ENCODE measurements around the gene FADS6. TPM values are rescaled to one million over a fixed set of nuclear protein-coding genes. Genes with fewer than 3 reads are reported as not detected.

The FADS6 gene
- polyA plus RNA-seq, 3 donors: not detected

DNA sequence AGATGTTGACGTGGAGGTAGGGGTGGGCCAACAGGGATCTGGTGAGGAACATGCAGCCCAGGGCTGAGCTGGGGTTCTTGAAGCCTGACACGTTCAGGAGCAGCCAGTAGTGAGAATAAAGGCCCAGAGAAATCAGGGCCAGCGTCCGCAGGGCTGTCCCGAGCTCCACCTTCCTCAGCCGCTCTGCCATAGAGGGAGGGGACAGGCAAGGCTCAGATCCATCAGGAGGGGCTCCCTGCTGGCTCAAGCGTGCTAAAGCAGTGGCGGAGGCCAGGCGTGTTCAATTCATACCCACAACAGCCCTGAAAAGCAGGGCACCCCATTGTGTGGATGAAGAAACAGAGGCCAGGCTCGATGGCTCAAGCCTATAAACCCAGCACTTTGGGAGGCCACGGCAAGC lies 12.4 kb downstream of the FADS6 start:
- no peak overlapping the region for H3K27ac Mint-ChIP-seq
- no peaks in the 10 kb centered on the region for H4K20me1 ChIP-seq (ENCODE audit: insufficient read depth, low read length)
- no peak overlapping the region for H3K4me3 ChIP-seq (replicated peaks in 1 of 3; ENCODE audit: low read depth in 2 of 3, low read length in 3 of 3)

DNA sequence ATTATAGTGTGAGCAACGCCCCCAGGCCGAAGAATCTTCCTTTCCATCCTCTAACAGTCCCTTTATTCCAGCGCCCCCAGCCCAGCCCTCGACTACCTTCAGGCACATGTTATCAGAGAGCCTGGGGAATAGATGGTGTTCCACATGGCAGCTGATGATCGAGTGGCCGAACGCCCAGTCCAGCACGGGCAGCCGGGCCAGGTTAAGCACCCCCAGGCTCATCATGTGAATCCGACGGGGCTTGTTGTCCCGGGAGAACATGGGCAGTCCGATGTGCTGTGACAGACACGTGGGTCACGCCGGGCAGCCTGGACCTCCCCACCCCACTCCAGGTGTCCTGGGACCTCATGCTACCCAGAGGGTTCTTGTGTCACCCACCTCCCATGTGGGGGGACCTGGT lies 14.1 kb downstream of the FADS6 start:
- no peak overlapping the region for H3K4me3 Mint-ChIP-seq
- intact Hi-C loops (cut with micrococcal nuclease): loop anchor here in 1 of 2 donors (10.0 kb wide), 1 partner anchor 785 kb away; the partner anchor contains the start of genes RECQL5 and SAP30BP
- no peak for DNase-seq
- no peaks in the 10 kb centered on the region for H3K36me3 Mint-ChIP-seq
- Histone ChIP-seq H3K4me1 (ENCODE audit: control insufficient read depth in 1 of 2, insufficient read depth in 2 of 2, low read length in 2 of 2) (peaks cover 27 to 29% of the 10 kb centered on the region in 2 donors), H3K9ac (ENCODE audit: insufficient read depth, low read length, poor library complexity, severe bottlenecking) (no peak overlapping the region), H3K27me3 (ENCODE audit: control insufficient read depth in 2 of 2, insufficient read depth in 2 of 2, low read length in 2 of 2) (no peaks in the 10 kb centered on the region), H4K20me1 (ENCODE audit: insufficient read depth, low read length) (no peaks in the 10 kb centered on the region), H3K4me3 (replicated peaks in 1 of 3; ENCODE audit: low read depth in 2 of 3, low read length in 3 of 3) (no peak overlapping the region), H3K79me2 (ENCODE audit: insufficient read depth, low read length) (no peaks in the 10 kb centered on the region), H3K9me3 (replicated peaks in 1 of 2; ENCODE audit: control insufficient read depth in 1 of 2, insufficient read depth in 1 of 2, low read length in 2 of 2) (no peaks in the 10 kb centered on the region), H3K27ac (ENCODE audit: low read depth in 1 of 2, low read length in 2 of 2) (no peak overlapping the region), H2AFZ (ENCODE audit: insufficient read depth, low read depth, low read length, poor library complexity, severe bottlenecking) (no peak overlapping the region), H3K4me2 (replicated peaks; ENCODE audit: extremely low read depth, low read length, poor library complexity, severe bottlenecking) (no peak overlapping the region), H3K36me3 (replicated peaks in 1 of 2; ENCODE audit: control insufficient read depth in 1 of 2, insufficient read depth in 2 of 2, low read length in 2 of 2) (no peaks in the 10 kb centered on the region)
- H3K27me3 Mint-ChIP-seq (ENCODE audit: low read depth in 3 of 3): peaks cover 0 to 10% (median 10%) of the 10 kb centered on the region in 3 donors
- WGBS (ENCODE audit: insufficient coverage): 93% methylated on average over 3 of the region's 16 CpGs
- no peaks in the 10 kb centered on the region for H3K9me3 Mint-ChIP-seq
- TF ChIP-seq, protein P1, sequence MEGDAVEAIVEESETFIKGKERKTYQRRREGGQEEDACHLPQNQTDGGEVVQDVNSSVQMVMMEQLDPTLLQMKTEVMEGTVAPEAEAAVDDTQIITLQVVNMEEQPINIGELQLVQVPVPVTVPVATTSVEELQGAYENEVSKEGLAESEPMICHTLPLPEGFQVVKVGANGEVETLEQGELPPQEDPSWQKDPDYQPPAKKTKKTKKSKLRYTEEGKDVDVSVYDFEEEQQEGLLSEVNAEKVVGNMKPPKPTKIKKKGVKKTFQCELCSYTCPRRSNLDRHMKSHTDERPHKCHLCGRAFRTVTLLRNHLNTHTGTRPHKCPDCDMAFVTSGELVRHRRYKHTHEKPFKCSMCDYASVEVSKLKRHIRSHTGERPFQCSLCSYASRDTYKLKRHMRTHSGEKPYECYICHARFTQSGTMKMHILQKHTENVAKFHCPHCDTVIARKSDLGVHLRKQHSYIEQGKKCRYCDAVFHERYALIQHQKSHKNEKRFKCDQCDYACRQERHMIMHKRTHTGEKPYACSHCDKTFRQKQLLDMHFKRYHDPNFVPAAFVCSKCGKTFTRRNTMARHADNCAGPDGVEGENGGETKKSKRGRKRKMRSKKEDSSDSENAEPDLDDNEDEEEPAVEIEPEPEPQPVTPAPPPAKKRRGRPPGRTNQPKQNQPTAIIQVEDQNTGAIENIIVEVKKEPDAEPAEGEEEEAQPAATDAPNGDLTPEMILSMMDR (IDR thresholded peaks at IDR 0.05): no peak
- H3K27ac Mint-ChIP-seq: no peak overlapping the region
- peaks cover 30% of the 10 kb centered on the region for H3K4me1 Mint-ChIP-seq

More for the DNA sequence above, 12.4 kb downstream of the FADS6 start:
- Histone ChIP-seq H3K4me1 (ENCODE audit: control insufficient read depth in 1 of 2, insufficient read depth in 2 of 2, low read length in 2 of 2) (peaks cover 27 to 28% of the 10 kb centered on the region in 2 donors), H3K27ac (ENCODE audit: low read depth in 1 of 2, low read length in 2 of 2) (no peak overlapping the region), H3K36me3 (replicated peaks in 1 of 2; ENCODE audit: control insufficient read depth in 1 of 2, insufficient read depth in 2 of 2, low read length in 2 of 2) (no peaks in the 10 kb centered on the region), H3K27me3 (ENCODE audit: control insufficient read depth in 2 of 2, insufficient read depth in 2 of 2, low read length in 2 of 2) (no peaks in the 10 kb centered on the region), H3K9ac (ENCODE audit: insufficient read depth, low read length, poor library complexity, severe bottlenecking) (no peak overlapping the region), H3K79me2 (ENCODE audit: insufficient read depth, low read length) (no peaks in the 10 kb centered on the region), H3K4me2 (replicated peaks; ENCODE audit: extremely low read depth, low read length, poor library complexity, severe bottlenecking) (no peak overlapping the region), H2AFZ (ENCODE audit: insufficient read depth, low read depth, low read length, poor library complexity, severe bottlenecking) (no peak overlapping the region), H3K9me3 (replicated peaks in 1 of 2; ENCODE audit: control insufficient read depth in 1 of 2, insufficient read depth in 1 of 2, low read length in 2 of 2) (no peaks in the 10 kb centered on the region)
- intact Hi-C loops (cut with micrococcal nuclease): no loop called here
- 94% methylated on average over 8 of the region's 11 CpGs for WGBS (ENCODE audit: insufficient coverage)
- H3K9me3 Mint-ChIP-seq: peaks cover 0 to 5% (median 0%) of the 10 kb centered on the region in 7 donors
- peaks cover 32% of the 10 kb centered on the region for H3K4me1 Mint-ChIP-seq
- H3K27me3 Mint-ChIP-seq (ENCODE audit: low read depth in 3 of 3): peaks cover 0 to 13% (median 12%) of the 10 kb centered on the region in 3 donors
- TF ChIP-seq, protein P1 (IDR thresholded peaks at IDR 0.05): no peak
- no peaks in the 10 kb centered on the region for H3K36me3 Mint-ChIP-seq
- no peak overlapping the region for H3K4me3 Mint-ChIP-seq
- DNase-seq: no peak

All from CD14-positive monocyte (primary cell).